Cerebellar nuclear complex (tissue), 1 donor: ENCODE measurements around the gene TSC22D4.

Experiments
- DNase-seq, 2 experiments: peaks; one replicate each; lab custom pipeline; 2025; lab: John Stamatoyannopoulos, UW

The TSC22D4 gene

GRCh38 chr7:100428967-100429636, 49.9 kb downstream of the TSC22D4 start:
- peak; percentile 88 to 91 for DNase-seq

GRCh38 chr7:100428199-100428966, 50.6 kb downstream of the TSC22D4 start, which contains the start of gene ZCWPW1:
ZCWPW1 (minus strand) TSS chr7:100428703; CDS start chr7:100420649, 8,054 bp downstream.
- peak; percentile 83 to 94 for DNase-seq

- no peak for DNase-seq
These were observed 51.2 kb downstream of the TSC22D4 start for GRCh38 chr7:100427762-100428198.

- DNase-seq: no peak
These were observed 52.5 kb downstream of the TSC22D4 start for GRCh38 chr7:100426516-100426915.

- no peak for DNase-seq
These were observed 53.7 kb downstream of the TSC22D4 start for GRCh38 chr7:100425347-100425746.

GRCh38 chr7:100423315-100423714, 55.7 kb downstream of the TSC22D4 start:
- DNase-seq: no peak

GRCh38 chr7:100419660-100420226, 59.3 kb downstream of the TSC22D4 start:
- no peak for DNase-seq

- DNase-seq: no peak
These were observed 59.9 kb downstream of the TSC22D4 start for GRCh38 chr7:100418930-100419659.
